ENCODE measurements around the gene PROSER2. TPM values are rescaled to one million over a fixed set of nuclear protein-coding genes. Genes with fewer than 3 reads are reported as not detected.

The PROSER2 gene
- total RNA-seq, 1 experiment from 2014 or later: 10.6 TPM

- H3K23me2 ChIP-seq (ENCODE audit: insufficient read length, low read depth, low read length, poor library complexity, severe bottlenecking): no peaks in the 10 kb centered on the region
- no peaks in the 10 kb centered on the region for H3K79me2 ChIP-seq (ENCODE audit: insufficient read depth, low read length)
- H2BK12ac ChIP-seq (ENCODE audit: insufficient read length, low read depth, low read length): no peak overlapping the region
- no peak for DNase-seq
- Mint-ChIP-seq H3K36me3 (ENCODE audit: insufficient read depth in 1 of 3, low read depth in 3 of 3) (peaks cover 0 to 10% (median 9%) of the 10 kb centered on the region in 3 experiments; a peak in 5 of 7 replicates), H3K9me3 (peaks cover 13% of the 10 kb centered on the region in 2 experiments), H3K4me1 (no peaks in the 10 kb centered on the region), H3K27ac (no peak overlapping the region), H3K4me3 (no peak overlapping the region), H3K27me3 (ENCODE audit: low read depth) (peaks cover 10% of the 10 kb centered on the region)
- H4K20me1 ChIP-seq (ENCODE audit: control insufficient read depth, insufficient read depth, insufficient read length): no peaks in the 10 kb centered on the region
- no peak overlapping the region for H4K8ac ChIP-seq (replicated peaks; ENCODE audit: insufficient read length, low read depth, low read length)
- no peak overlapping the region for H3K9ac ChIP-seq (ENCODE audit: extremely low read depth, insufficient read length, low read length)
- no peak overlapping the region for H2AK5ac ChIP-seq (ENCODE audit: insufficient read length, low read length)
- H3K27ac ChIP-seq (ENCODE audit: insufficient read length, low read depth, low read length): no peak overlapping the region
- H3K18ac ChIP-seq (ENCODE audit: insufficient read length, low read depth, low read length): no peak overlapping the region
- no peaks in the 10 kb centered on the region for H3K9me3 ChIP-seq (ENCODE audit: control insufficient read depth, low read depth, low read length)
- H2BK20ac ChIP-seq (ENCODE audit: low read depth, low read length, poor library complexity, severe bottlenecking): no peak overlapping the region
- H3K4me2 ChIP-seq (ENCODE audit: insufficient read depth, insufficient read length, low read length): no peak overlapping the region
- no peak overlapping the region for H4K91ac ChIP-seq (ENCODE audit: insufficient read length, low read depth, low read length)
- no peaks in the 10 kb centered on the region for H3K79me1 ChIP-seq (ENCODE audit: insufficient read depth, low read depth, low read length, poor library complexity, severe bottlenecking)
- H2BK5ac ChIP-seq (ENCODE audit: insufficient read length, low read length): no peak overlapping the region
- H3K27me3 ChIP-seq (ENCODE audit: insufficient read depth, low read length): no peaks in the 10 kb centered on the region
- H3K4ac ChIP-seq (ENCODE audit: low read depth, low read length): no peak overlapping the region
- H3K4me1 ChIP-seq (ENCODE audit: insufficient read depth, low read length): no peaks in the 10 kb centered on the region
- no peak overlapping the region for H3K23ac ChIP-seq (ENCODE audit: insufficient read length, low read depth, low read length)
- no peak overlapping the region for H2BK15ac ChIP-seq (ENCODE audit: low read depth, low read length)
- no CpG with 5 or more reads among the region's 2 CpGs for WGBS (ENCODE audit: extremely low coverage, insufficient read length, low lambda C conversion rate)
- H3K56ac ChIP-seq (ENCODE audit: insufficient read length, low read depth, low read length): no peak overlapping the region
- H2AFZ ChIP-seq (ENCODE audit: low read length): no peak overlapping the region
- H4K5ac ChIP-seq (ENCODE audit: insufficient read length, low read depth, low read length): no peak overlapping the region
- no peak overlapping the region for H2BK120ac ChIP-seq (ENCODE audit: low read depth, low read length, poor library complexity, severe bottlenecking)
- H3T11ph ChIP-seq (ENCODE audit: low read length): no peak overlapping the region
- TF ChIP-seq CTCF (conservative IDR thresholded peaks at IDR 0.05): no peak
- H3K14ac ChIP-seq (ENCODE audit: insufficient read depth, low read length): no peak overlapping the region
These were observed 33.9 kb upstream of the PROSER2 start for GRCh38 chr10:11789306-11789705.
